C4-2B (cell line): Measurements from ENCODE around the gene SELENOM.
"Not testable (repeated sequence)": the region's sequence is repeated elsewhere in the genome, so short reads cannot be mapped to it uniquely, and the experiment has no call there.

Experiments used
- ZFX ChIP-seq: fragments of 450-650 bp; IDR thresholded peaks from 2 replicates; pipeline ENCODE4 v1.6.1; 2017
- TF ChIP-seq, protein P1 (sequence below): fragments of 450-650 bp; conservative IDR thresholded peaks from 2 replicates; pipeline ENCODE4 v1.5.1; 2017; ENCODE audit warnings: mild to moderate bottlenecking

- TF ChIP-seq, protein P1, sequence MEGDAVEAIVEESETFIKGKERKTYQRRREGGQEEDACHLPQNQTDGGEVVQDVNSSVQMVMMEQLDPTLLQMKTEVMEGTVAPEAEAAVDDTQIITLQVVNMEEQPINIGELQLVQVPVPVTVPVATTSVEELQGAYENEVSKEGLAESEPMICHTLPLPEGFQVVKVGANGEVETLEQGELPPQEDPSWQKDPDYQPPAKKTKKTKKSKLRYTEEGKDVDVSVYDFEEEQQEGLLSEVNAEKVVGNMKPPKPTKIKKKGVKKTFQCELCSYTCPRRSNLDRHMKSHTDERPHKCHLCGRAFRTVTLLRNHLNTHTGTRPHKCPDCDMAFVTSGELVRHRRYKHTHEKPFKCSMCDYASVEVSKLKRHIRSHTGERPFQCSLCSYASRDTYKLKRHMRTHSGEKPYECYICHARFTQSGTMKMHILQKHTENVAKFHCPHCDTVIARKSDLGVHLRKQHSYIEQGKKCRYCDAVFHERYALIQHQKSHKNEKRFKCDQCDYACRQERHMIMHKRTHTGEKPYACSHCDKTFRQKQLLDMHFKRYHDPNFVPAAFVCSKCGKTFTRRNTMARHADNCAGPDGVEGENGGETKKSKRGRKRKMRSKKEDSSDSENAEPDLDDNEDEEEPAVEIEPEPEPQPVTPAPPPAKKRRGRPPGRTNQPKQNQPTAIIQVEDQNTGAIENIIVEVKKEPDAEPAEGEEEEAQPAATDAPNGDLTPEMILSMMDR = not testable (repeated sequence)
- not testable (repeated sequence) for TF ChIP-seq ZFX
These were observed 47.7 kb downstream of the SELENOM start for GRCh38 chr22:31059663-31060062.
